Spleen (tissue), 11 donors: ENCODE results near the gene ST8SIA6. TPM values are rescaled to one million over a fixed set of nuclear protein-coding genes. Genes with fewer than 3 reads are reported as not detected.

Experiments used
- DNase-seq: peaks from one replicate; pipeline ENCODE4 v3.0.0-alpha.2; 2020
- H3K27ac ChIP-seq, 8 donors: fragments of 200-600 bp; sonication (generic) in 7 of 8; 1 replicate in 4 of 8; 2 replicates in 4 of 8; pipeline versions ENCODE4 v1.5.0 to v1.8.0; 2016 to 2021; ENCODE audit warnings: inconsistent platforms in 4 of 8, mild to moderate bottlenecking in 4 of 8, moderate library complexity in 1 of 8
- H3K27me3 ChIP-seq, 7 donors: fragments of 200-600 bp; sonication (generic) in 6 of 7; replicated peaks in 1 of 7; 1 replicate in 4 of 7; 2 replicates in 3 of 7; pipeline versions ENCODE4 v1.5.0 to v1.8.0; 2016 to 2021; ENCODE audit warnings: inconsistent platforms in 3 of 7, mild to moderate bottlenecking in 1 of 7
- H3K36me3 ChIP-seq, 6 donors: fragments of 200-600 bp; sonication (generic) in 5 of 6; 1 replicate in 4 of 6; 2 replicates in 2 of 6; pipeline versions ENCODE4 v1.5.0 to v1.8.0; 2016 to 2021; ENCODE audit warnings: inconsistent platforms in 2 of 6
- H3K4me1 ChIP-seq, 6 donors: fragments of 200-600 bp; sonication (generic) in 5 of 6; 1 replicate in 3 of 6; 2 replicates in 3 of 6; pipeline versions ENCODE4 v1.5.0 to v1.8.0; 2016 to 2021; ENCODE audit warnings: inconsistent platforms in 3 of 6
- H3K4me3 ChIP-seq, 8 donors: fragments of 200-600 bp; sonication (generic) in 7 of 8; 1 replicate in 4 of 8; 2 replicates in 4 of 8; pipeline versions ENCODE4 v1.5.0 to v1.8.0; 2016 to 2021; ENCODE audit warnings: inconsistent platforms in 4 of 8, mild to moderate bottlenecking in 4 of 8, moderate library complexity in 2 of 8
- H3K9me3 ChIP-seq, 8 donors: fragments of 200-600 bp; sonication (generic) in 7 of 8; 1 replicate in 4 of 8; 2 replicates in 4 of 8; pipeline versions ENCODE4 v1.5.0 to v1.8.0; 2016 to 2021; ENCODE audit warnings: inconsistent platforms in 4 of 8
- POLR2A ChIP-seq, 3 donors: fragments of 450-650 bp; IDR thresholded peaks; one replicate each; pipeline ENCODE4 v1.5.1; 2017; ENCODE audit warnings: antibody characterized with exemption in 3 of 3, mild to moderate bottlenecking in 1 of 3
- POLR2AphosphoS5 ChIP-seq, 3 donors: sonication (generic); formaldehyde crosslinking; IDR thresholded peaks; one replicate each; pipeline ENCODE4 v1.5.1; 2017; ENCODE audit warnings: antibody characterized with exemption in 3 of 3
- WGBS, 5 donors: extraction: QIAGEN DNeasy Blood & Tissue Kit in 3 of 5; methylation state at CpG; one replicate each; pipeline versions ENCODE4 v1.1.5 to v1.1.7; 2013 to 2018; 5-methylcytosine and 5-hydroxymethylcytosine counted together
- intact Hi-C: fragments of 100-400 bp; cut with DNase I; formaldehyde crosslinking; loops from one replicate; pipeline ENCODE4 v1.15.0; 2023; ENCODE audit warnings: low total_unique reads
- polyA plus RNA-seq, 3 donors: library from polyadenylated mRNA; stranded (reverse); fragments of 200-250 nt; gene quantifications; one replicate each; pipeline ENCODE4 v1.2.1, GENCODE V29; 2013
- total RNA-seq, 7 donors: library from RNA; depleted of rRNA in 3 of 7; stranded (reverse); fragments of >200 nt in 3 of 7; fragmentation: NEBNext Ultra II Directional in 4 of 7; extraction: Animal tissue kit (Norgen Biotek cat#: 25700) in 4 of 7; gene quantifications; one replicate each; pipeline versions ENCODE4 v1.1.0 to v1.2.1, GENCODE V29; 2016 to 2021
- TF ChIP-seq, protein P1 (sequence below), 11 experiments: fragments of 200-600 bp in 7 of 11; fragments of 450-650 bp in 4 of 11; sonication (generic) in 4 of 11; IDR thresholded peaks in 8 of 11; conservative IDR thresholded peaks in 3 of 11; 1 replicate in 7 of 11; 2 replicates in 4 of 11; pipeline versions ENCODE4 v1.4.0 to v1.8.0; 2016 to 2021; ENCODE audit warnings: antibody characterized with exemption in 11 of 11, inconsistent platforms in 4 of 11, mild to moderate bottlenecking in 1 of 11
- donor health status: healthy with polysubstance abuse.
- donor health status: DM: no; HTN: no; CAD: no; lungs with moderate emphysema.
- donor health status: DM: no; HTN: no; CAD: no.
- donor health status: Bipolar disorder and iron deficiency.
- donor health status: healthy.
- donor health status: DM: no; HTN: no; CAD: no.
- donor health status: DM: yes; HTN: yes; CAD: no.

The ST8SIA6 gene
- total and polyA plus RNA-seq, 10 donors = 0.02 to 1.2 (median 1.0) TPM; not detected in 3

DNA sequence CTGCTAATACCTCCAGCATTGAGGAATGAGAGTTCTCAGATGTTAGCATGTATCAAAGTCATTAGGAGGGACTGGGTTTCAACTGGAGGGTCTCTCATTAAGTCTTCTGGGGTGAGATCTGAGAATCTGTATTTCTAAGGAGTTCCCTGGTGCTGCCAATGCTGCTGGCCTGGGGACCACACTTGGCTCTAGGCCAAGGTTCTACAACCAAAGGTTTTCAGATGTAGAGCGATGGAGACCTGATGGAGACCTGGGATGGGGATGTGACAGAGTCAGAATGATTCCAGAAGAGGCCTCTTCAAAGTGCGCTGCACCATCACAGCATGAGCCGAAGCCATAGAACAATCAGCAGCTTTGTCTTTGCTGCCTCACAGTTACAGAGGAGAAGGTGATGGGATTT lies 27.2 kb downstream of the ST8SIA6 start:
- no peaks in the 10 kb centered on the region for H3K36me3 ChIP-seq
- intact Hi-C loops = loop anchor here (5.0 kb wide), 1 partner anchor 580 kb away; no protein-coding TSS in a partner anchor
- H3K27me3 ChIP-seq = peaks cover 0 to 31% (median 0%) of the 10 kb centered on the region in 7 donors
- peaks cover 7 to 69% (median 35%) of the 10 kb centered on the region in 6 donors for H3K4me1 ChIP-seq
- TF ChIP-seq, protein P1, sequence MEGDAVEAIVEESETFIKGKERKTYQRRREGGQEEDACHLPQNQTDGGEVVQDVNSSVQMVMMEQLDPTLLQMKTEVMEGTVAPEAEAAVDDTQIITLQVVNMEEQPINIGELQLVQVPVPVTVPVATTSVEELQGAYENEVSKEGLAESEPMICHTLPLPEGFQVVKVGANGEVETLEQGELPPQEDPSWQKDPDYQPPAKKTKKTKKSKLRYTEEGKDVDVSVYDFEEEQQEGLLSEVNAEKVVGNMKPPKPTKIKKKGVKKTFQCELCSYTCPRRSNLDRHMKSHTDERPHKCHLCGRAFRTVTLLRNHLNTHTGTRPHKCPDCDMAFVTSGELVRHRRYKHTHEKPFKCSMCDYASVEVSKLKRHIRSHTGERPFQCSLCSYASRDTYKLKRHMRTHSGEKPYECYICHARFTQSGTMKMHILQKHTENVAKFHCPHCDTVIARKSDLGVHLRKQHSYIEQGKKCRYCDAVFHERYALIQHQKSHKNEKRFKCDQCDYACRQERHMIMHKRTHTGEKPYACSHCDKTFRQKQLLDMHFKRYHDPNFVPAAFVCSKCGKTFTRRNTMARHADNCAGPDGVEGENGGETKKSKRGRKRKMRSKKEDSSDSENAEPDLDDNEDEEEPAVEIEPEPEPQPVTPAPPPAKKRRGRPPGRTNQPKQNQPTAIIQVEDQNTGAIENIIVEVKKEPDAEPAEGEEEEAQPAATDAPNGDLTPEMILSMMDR (IDR thresholded peaks at IDR 0.05 in 8 of 11, conservative IDR thresholded peaks at IDR 0.05 in 3 of 11) = no peak
- H3K4me3 ChIP-seq = no peak overlapping the region
- no peaks in the 10 kb centered on the region for H3K9me3 ChIP-seq
- WGBS, 5 donors = 92 to 99% (median 94%) methylated on average over 3 of the region's 3 CpGs
- peak overlapping the region in 1 of 8 donors; percentile 53 for H3K27ac ChIP-seq
- DNase-seq = no peak

GRCh38 chr10:17426263-17426750 lies 28.1 kb downstream of the ST8SIA6 start:
- H3K36me3 ChIP-seq = no peaks in the 10 kb centered on the region
- intact Hi-C loops = loop anchor here (5.0 kb wide), 1 partner anchor 579 kb away; no protein-coding TSS in a partner anchor
- H3K4me1 ChIP-seq = peaks cover 7 to 62% (median 35%) of the 10 kb centered on the region in 6 donors
- no peak overlapping the region for H3K4me3 ChIP-seq
- H3K27me3 ChIP-seq = peaks cover 0 to 22% (median 0%) of the 10 kb centered on the region in 7 donors
- TF ChIP-seq POLR2A (IDR thresholded peaks at IDR 0.05) (no peak), POLR2AphosphoS5 (IDR thresholded peaks at IDR 0.05) (no peak)
- TF ChIP-seq, protein P1 (IDR thresholded peaks at IDR 0.05 in 8 of 11, conservative IDR thresholded peaks at IDR 0.05 in 3 of 11) = no peak
- WGBS, 5 donors = 64 to 80% (median 70%) methylated on average over 5 of the region's 5 CpGs
- peak overlapping the region in 2 of 8 donors; percentile 17 to 36 for H3K27ac ChIP-seq
- no peaks in the 10 kb centered on the region for H3K9me3 ChIP-seq
- DNase-seq = no peak

DNA sequence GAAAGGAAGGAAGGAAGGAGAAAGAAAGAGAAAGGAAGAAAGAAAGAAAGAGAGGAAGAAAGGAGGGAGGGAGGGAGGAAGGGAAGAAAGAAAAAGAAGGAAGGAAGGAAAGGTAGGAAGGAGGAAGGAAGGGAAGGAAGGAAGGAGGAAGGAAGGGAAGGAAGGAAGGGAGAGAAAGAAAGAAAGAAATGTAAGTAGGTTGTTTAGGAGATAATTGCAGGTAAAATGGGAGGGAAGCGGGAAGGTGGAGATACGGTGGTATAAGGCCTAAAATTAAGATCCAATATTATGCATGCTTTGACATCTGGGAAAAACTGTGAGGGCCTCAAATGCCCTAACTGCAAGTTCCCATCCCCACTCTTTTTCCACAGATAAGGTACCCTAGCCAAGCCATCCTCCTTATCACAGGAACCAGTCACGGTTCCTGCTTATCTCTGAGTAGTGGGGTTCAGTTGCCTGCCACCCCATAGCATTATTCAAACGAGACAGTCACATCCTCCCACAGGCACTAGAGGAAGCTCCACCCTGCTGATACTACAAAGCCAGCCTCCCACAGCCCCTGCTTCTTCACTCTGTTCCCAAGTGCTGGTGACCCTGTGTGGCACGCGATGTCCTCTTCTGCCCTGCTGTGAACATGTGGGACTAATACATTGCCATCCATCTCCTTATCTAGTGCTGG lies 28.7 kb downstream of the ST8SIA6 start:
- 24 to 32% (median 29%) methylated on average over 6 of the region's 6 CpGs for WGBS, 5 donors
- Histone ChIP-seq H3K36me3 (no peaks in the 10 kb centered on the region), H3K4me1 (peaks cover 7 to 56% (median 31%) of the 10 kb centered on the region in 6 donors), H3K9me3 (no peaks in the 10 kb centered on the region), H3K27me3 (peaks cover 0 to 22% (median 0%) of the 10 kb centered on the region in 7 donors), H3K4me3 (no peak overlapping the region), H3K27ac (peak overlapping the region in 2 of 8 donors; percentile 17 to 36)
- peak; percentile 80 for DNase-seq
- TF ChIP-seq POLR2A (IDR thresholded peaks at IDR 0.05) (no peak), POLR2AphosphoS5 (IDR thresholded peaks at IDR 0.05) (peak in 2 of 3 donors; percentile 69 to 76)
- TF ChIP-seq, protein P1 (IDR thresholded peaks at IDR 0.05 in 8 of 11, conservative IDR thresholded peaks at IDR 0.05 in 3 of 11) = peak in 1 of 11 experiments; percentile 4
- intact Hi-C loops = loop anchor here (5.0 kb wide), 1 partner anchor 578 kb away; no protein-coding TSS in a partner anchor

GRCh38 chr10:17423632-17424186 lies 30.7 kb downstream of the ST8SIA6 start:
- intact Hi-C loops = no loop called here
- no peaks in the 10 kb centered on the region for H3K36me3 ChIP-seq
- H3K27me3 ChIP-seq = peaks cover 0 to 9% (median 0%) of the 10 kb centered on the region in 7 donors
- H3K4me3 ChIP-seq = no peak overlapping the region
- H3K9me3 ChIP-seq = no peaks in the 10 kb centered on the region
- DNase-seq = no peak
- 21 to 39% (median 31%) methylated on average over 2 of the region's 2 CpGs for WGBS, 5 donors
- H3K4me1 ChIP-seq = peaks cover 2 to 36% (median 21%) of the 10 kb centered on the region in 6 donors
- no peak for TF ChIP-seq POLR2AphosphoS5 (IDR thresholded peaks at IDR 0.05)
- TF ChIP-seq, protein P1 (IDR thresholded peaks at IDR 0.05 in 8 of 11, conservative IDR thresholded peaks at IDR 0.05 in 3 of 11) = no peak
- TF ChIP-seq POLR2A (IDR thresholded peaks at IDR 0.05) = no peak
- H3K27ac ChIP-seq = no peak overlapping the region
